Measurements from ENCODE around the gene C5AR2. TPM values are rescaled to one million over a fixed set of nuclear protein-coding genes. Genes with fewer than 3 reads are reported as not detected.
A peak's percentile ranks its signal among the peaks of the same experiment; 100 is the strongest.

Gene C5AR2
- total and polyA plus RNA-seq, 2 experiments from 2014 or later, result 0.28 TPM; not detected in 1

DNA sequence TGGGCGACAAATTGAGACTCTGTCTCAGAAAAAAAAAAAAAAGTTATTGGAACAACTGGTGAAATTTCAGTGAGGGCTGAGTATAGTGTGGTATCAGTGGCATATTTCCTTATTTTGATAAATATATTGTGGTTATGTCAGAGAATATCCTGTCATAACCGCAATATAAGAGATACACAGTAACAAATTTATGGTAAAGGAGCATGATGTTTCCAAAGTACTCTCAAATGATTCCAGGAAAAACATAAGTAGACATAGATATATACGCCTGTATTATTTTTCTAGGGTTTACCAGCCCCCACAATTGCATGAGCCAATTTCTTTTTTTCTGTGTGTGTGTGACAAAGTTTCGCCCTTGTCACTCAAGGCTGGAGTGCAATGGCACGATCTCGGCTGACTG is 28.0 kb upstream of the C5AR2 start:
- no peak for ATAC-seq
- no peaks in the 10 kb centered on the region for H3K4me1 ChIP-seq (ENCODE audit: insufficient read depth)
- no peaks in the 10 kb centered on the region for H3K36me3 Mint-ChIP-seq (ENCODE audit: low read depth)

DNA sequence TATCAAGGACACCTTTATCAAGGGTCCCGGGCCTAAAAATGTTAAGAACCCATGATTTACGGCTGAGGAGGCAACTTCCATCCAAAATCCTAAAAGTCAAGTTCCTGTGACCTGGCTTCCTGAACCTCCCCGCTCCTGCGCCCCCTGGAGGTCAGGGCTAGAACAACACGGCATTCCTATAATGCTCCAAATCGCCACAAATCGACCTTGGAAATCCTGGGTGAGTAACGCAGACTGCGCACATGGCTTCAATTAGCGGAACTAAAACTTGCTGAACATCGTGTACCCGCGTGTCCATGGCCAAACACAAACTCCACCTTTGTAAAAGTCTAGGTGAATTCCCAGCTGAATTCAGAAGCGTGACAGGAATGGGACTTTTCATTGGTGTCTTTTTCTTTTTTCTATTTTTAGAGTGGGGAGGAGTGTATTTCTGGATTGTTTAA is 26.6 kb upstream of the C5AR2 start:
- H3K36me3 Mint-ChIP-seq (ENCODE audit: low read depth), result no peaks in the 10 kb centered on the region
- H3K4me3 ChIP-seq, result no peak overlapping the region
- no peak overlapping the region for H3K27ac Mint-ChIP-seq
- peaks cover 3% of the 10 kb centered on the region for H3K4me1 Mint-ChIP-seq
- no peak overlapping the region for H3K27ac ChIP-seq (ENCODE audit: low read depth)
- H3K9me3 Mint-ChIP-seq, result peaks cover 3% of the 10 kb centered on the region; the same call in 2 of the 3 replicates
- DNase-seq (ENCODE audit: low spot score), result peak; percentile 91
- H4K20me1 ChIP-seq (replicated peaks; ENCODE audit: insufficient read depth), result no peaks in the 10 kb centered on the region
- TF ChIP-seq CREB1 (CRISPR knock-in tag; IDR thresholded peaks at IDR 0.05; ENCODE audit: low read depth) (no peak), STAT1 (IDR thresholded peaks at IDR 0.05; ENCODE audit: unreplicated experiment) (no peak), POLR2AphosphoS5 (IDR thresholded peaks at IDR 0.05; ENCODE audit: low read depth) (no peak), JUNB (IDR thresholded peaks at IDR 0.05; ENCODE audit: unreplicated experiment) (no peak)
- TF ChIP-seq, protein P1, sequence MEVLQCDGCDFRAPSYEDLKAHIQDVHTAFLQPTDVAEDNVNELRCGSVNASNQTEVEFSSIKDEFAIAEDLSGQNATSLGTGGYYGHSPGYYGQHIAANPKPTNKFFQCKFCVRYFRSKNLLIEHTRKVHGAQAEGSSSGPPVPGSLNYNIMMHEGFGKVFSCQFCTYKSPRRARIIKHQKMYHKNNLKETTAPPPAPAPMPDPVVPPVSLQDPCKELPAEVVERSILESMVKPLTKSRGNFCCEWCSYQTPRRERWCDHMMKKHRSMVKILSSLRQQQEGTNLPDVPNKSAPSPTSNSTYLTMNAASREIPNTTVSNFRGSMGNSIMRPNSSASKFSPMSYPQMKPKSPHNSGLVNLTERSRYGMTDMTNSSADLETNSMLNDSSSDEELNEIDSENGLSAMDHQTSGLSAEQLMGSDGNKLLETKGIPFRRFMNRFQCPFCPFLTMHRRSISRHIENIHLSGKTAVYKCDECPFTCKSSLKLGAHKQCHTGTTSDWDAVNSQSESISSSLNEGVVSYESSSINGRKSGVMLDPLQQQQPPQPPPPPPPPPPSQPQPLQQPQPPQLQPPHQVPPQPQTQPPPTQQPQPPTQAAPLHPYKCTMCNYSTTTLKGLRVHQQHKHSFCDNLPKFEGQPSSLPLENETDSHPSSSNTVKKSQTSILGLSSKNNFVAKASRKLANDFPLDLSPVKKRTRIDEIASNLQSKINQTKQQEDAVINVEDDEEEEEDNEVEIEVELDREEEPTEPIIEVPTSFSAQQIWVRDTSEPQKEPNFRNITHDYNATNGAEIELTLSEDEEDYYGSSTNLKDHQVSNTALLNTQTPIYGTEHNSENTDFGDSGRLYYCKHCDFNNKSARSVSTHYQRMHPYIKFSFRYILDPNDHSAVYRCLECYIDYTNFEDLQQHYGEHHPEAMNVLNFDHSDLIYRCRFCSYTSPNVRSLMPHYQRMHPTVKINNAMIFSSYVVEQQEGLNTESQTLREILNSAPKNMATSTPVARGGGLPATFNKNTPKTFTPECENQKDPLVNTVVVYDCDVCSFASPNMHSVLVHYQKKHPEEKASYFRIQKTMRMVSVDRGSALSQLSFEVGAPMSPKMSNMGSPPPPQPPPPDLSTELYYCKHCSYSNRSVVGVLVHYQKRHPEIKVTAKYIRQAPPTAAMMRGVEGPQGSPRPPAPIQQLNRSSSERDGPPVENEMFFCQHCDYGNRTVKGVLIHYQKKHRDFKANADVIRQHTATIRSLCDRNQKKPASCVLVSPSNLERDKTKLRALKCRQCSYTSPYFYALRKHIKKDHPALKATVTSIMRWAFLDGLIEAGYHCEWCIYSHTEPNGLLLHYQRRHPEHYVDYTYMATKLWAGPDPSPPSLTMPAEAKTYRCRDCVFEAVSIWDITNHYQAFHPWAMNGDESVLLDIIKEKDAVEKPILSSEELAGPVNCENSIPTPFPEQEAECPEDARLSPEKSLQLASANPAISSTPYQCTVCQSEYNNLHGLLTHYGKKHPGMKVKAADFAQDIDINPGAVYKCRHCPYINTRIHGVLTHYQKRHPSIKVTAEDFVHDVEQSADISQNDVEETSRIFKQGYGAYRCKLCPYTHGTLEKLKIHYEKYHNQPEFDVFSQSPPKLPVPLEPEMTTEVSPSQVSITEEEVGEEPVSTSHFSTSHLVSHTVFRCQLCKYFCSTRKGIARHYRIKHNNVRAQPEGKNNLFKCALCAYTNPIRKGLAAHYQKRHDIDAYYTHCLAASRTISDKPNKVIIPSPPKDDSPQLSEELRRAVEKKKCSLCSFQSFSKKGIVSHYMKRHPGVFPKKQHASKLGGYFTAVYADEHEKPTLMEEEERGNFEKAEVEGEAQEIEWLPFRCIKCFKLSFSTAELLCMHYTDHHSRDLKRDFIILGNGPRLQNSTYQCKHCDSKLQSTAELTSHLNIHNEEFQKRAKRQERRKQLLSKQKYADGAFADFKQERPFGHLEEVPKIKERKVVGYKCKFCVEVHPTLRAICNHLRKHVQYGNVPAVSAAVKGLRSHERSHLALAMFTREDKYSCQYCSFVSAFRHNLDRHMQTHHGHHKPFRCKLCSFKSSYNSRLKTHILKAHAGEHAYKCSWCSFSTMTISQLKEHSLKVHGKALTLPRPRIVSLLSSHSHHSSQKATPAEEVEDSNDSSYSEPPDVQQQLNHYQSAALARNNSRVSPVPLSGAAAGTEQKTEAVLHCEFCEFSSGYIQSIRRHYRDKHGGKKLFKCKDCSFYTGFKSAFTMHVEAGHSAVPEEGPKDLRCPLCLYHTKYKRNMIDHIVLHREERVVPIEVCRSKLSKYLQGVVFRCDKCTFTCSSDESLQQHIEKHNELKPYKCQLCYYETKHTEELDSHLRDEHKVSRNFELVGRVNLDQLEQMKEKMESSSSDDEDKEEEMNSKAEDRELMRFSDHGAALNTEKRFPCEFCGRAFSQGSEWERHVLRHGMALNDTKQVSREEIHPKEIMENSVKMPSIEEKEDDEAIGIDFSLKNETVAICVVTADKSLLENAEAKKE (CRISPR knock-in tag; IDR thresholded peaks at IDR 0.05), result no peak
- TF ChIP-seq, protein P2, sequence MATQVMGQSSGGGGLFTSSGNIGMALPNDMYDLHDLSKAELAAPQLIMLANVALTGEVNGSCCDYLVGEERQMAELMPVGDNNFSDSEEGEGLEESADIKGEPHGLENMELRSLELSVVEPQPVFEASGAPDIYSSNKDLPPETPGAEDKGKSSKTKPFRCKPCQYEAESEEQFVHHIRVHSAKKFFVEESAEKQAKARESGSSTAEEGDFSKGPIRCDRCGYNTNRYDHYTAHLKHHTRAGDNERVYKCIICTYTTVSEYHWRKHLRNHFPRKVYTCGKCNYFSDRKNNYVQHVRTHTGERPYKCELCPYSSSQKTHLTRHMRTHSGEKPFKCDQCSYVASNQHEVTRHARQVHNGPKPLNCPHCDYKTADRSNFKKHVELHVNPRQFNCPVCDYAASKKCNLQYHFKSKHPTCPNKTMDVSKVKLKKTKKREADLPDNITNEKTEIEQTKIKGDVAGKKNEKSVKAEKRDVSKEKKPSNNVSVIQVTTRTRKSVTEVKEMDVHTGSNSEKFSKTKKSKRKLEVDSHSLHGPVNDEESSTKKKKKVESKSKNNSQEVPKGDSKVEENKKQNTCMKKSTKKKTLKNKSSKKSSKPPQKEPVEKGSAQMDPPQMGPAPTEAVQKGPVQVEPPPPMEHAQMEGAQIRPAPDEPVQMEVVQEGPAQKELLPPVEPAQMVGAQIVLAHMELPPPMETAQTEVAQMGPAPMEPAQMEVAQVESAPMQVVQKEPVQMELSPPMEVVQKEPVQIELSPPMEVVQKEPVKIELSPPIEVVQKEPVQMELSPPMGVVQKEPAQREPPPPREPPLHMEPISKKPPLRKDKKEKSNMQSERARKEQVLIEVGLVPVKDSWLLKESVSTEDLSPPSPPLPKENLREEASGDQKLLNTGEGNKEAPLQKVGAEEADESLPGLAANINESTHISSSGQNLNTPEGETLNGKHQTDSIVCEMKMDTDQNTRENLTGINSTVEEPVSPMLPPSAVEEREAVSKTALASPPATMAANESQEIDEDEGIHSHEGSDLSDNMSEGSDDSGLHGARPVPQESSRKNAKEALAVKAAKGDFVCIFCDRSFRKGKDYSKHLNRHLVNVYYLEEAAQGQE (IDR thresholded peaks at IDR 0.05; ENCODE audit: unreplicated experiment), result no peak
- TF ChIP-seq, protein P3, sequence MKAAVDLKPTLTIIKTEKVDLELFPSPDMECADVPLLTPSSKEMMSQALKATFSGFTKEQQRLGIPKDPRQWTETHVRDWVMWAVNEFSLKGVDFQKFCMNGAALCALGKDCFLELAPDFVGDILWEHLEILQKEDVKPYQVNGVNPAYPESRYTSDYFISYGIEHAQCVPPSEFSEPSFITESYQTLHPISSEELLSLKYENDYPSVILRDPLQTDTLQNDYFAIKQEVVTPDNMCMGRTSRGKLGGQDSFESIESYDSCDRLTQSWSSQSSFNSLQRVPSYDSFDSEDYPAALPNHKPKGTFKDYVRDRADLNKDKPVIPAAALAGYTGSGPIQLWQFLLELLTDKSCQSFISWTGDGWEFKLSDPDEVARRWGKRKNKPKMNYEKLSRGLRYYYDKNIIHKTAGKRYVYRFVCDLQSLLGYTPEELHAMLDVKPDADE (IDR thresholded peaks at IDR 0.05), result no peak
- TF ChIP-seq, protein P4, sequence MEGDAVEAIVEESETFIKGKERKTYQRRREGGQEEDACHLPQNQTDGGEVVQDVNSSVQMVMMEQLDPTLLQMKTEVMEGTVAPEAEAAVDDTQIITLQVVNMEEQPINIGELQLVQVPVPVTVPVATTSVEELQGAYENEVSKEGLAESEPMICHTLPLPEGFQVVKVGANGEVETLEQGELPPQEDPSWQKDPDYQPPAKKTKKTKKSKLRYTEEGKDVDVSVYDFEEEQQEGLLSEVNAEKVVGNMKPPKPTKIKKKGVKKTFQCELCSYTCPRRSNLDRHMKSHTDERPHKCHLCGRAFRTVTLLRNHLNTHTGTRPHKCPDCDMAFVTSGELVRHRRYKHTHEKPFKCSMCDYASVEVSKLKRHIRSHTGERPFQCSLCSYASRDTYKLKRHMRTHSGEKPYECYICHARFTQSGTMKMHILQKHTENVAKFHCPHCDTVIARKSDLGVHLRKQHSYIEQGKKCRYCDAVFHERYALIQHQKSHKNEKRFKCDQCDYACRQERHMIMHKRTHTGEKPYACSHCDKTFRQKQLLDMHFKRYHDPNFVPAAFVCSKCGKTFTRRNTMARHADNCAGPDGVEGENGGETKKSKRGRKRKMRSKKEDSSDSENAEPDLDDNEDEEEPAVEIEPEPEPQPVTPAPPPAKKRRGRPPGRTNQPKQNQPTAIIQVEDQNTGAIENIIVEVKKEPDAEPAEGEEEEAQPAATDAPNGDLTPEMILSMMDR (conservative IDR thresholded peaks at IDR 0.05; ENCODE audit: low read depth in 2 of 2), result peak; percentile 93 to 99
- H3F3A ChIP-seq (replicated peaks; ENCODE audit: low read depth), result no peaks in the 10 kb centered on the region
- H3K4me2 ChIP-seq, result peak overlapping the region; percentile 35; the same call in 1 of the 2 replicates
- H3K4me3 Mint-ChIP-seq, result peak overlapping the region; percentile 37; the same call in 2 of the 3 replicates
- peak; percentile 88 for ATAC-seq
- no peaks in the 10 kb centered on the region for H3K36me3 ChIP-seq (ENCODE audit: insufficient read depth)
- peaks cover 5% of the 10 kb centered on the region for H3K27me3 Mint-ChIP-seq (ENCODE audit: insufficient read depth, low read depth, poor library complexity)
- no peaks in the 10 kb centered on the region for H3K4me1 ChIP-seq (ENCODE audit: insufficient read depth)
- no peaks in the 10 kb centered on the region for H3K9me2 ChIP-seq (ENCODE audit: insufficient read depth)
- no peak overlapping the region for H2AFZ ChIP-seq
- no peaks in the 10 kb centered on the region for H3K79me2 ChIP-seq (replicated peaks; ENCODE audit: insufficient read depth)
- H3K27me3 ChIP-seq (ENCODE audit: insufficient read depth), result no peaks in the 10 kb centered on the region

More for the DNA sequence above, 28.0 kb upstream of the C5AR2 start:
- H3K4me3 ChIP-seq, result no peak overlapping the region
- H2AFZ ChIP-seq, result no peak overlapping the region
- peaks cover 6% of the 10 kb centered on the region for H3K4me1 Mint-ChIP-seq
- no peak overlapping the region for H3K27ac ChIP-seq (ENCODE audit: low read depth)
- no peak overlapping the region for H3K4me2 ChIP-seq
- H3K27me3 Mint-ChIP-seq (ENCODE audit: insufficient read depth, low read depth, poor library complexity), result peaks cover 9% of the 10 kb centered on the region
- H3K79me2 ChIP-seq (replicated peaks; ENCODE audit: insufficient read depth), result no peaks in the 10 kb centered on the region
- H3K9me3 Mint-ChIP-seq, result peaks cover 3% of the 10 kb centered on the region; the same call in 2 of the 3 replicates
- H3K27me3 ChIP-seq (ENCODE audit: insufficient read depth), result no peaks in the 10 kb centered on the region
- H3K27ac Mint-ChIP-seq, result no peak overlapping the region
- H3K36me3 ChIP-seq (ENCODE audit: insufficient read depth), result no peaks in the 10 kb centered on the region
- DNase-seq (ENCODE audit: low spot score), result no peak
- H3K9me2 ChIP-seq (ENCODE audit: insufficient read depth), result no peaks in the 10 kb centered on the region
- TF ChIP-seq ZNF114 (CRISPR knock-in tag; IDR thresholded peaks at IDR 0.05) (no peak), STAT1 (IDR thresholded peaks at IDR 0.05; ENCODE audit: unreplicated experiment) (no peak)
- H3F3A ChIP-seq (replicated peaks; ENCODE audit: low read depth), result no peaks in the 10 kb centered on the region
- no peaks in the 10 kb centered on the region for H4K20me1 ChIP-seq (replicated peaks; ENCODE audit: insufficient read depth)
- H3K4me3 Mint-ChIP-seq, result no peak overlapping the region

Measured in GM23338 (cell line).